K562 (cell line): ENCODE data around the gene MRPS15. TPM values are rescaled to one million over a fixed set of nuclear protein-coding genes. Genes with fewer than 3 reads are reported as not detected.
A peak's percentile ranks its signal among the peaks of the same experiment; 100 is the strongest.

Experiments used
- ATAC-seq: fragments of 200-7000 bp; cut with Tn5 transposase; 3 replicates; pipeline ENCODE4 v1.9.1; 2020; ENCODE audit warnings: moderate library complexity
- BruUV-seq: library from RNA; stranded (reverse); fragments of 400-500 nt; replicated peaks from 2 replicates; lab custom pipeline; 2021; lab: Mats Ljungman, UMichigan
- CTCF ChIA-PET: fragments of 300-600 bp; formaldehyde crosslinking; extraction: SDS; loops from one replicate; lab custom pipeline; 2021; ENCODE audit warnings: low intra/inter-chr PET ratio; lab: Yijun Ruan, JAX
- POLR2A ChIA-PET: fragments of 300-600, 350-650 bp; sonication (Branson Sonifier 250); formaldehyde crosslinking; extraction: SDS; loops from one replicate; lab custom pipeline; 2021; ENCODE audit warnings: antibody characterized with exemption, inconsistent platforms; lab: Yijun Ruan, JAX
- DNase-seq, 4 experiments: peaks; one replicate each; pipeline versions ENCODE4 v3.0.0 to v3.0.0-alpha.2; 2011 to 2018; ENCODE audit warnings: low spot score in 3 of 4, mixed read lengths in 3 of 4; ENCODE audit errors: extremely low read depth in 1 of 4
- FAIRE-seq: peaks from 2 replicates; lab custom pipeline; 2011; peaks lifted over from hg19 to GRCh38; lab: Jason Lieb, UNC
- H2AFZ ChIP-seq: 2 replicates; pipeline ENCODE4 v1.6.0; 2011; ENCODE audit warnings: low read depth, low read length, control low read depth, inconsistent platforms
- H3K27ac ChIP-seq: fragments of 200-600 bp; 3 replicates; pipeline ENCODE4 v1.8.0; 2011; ENCODE audit warnings: low read depth, mild to moderate bottlenecking, control low read depth, inconsistent platforms, low read length, moderate library complexity, mixed read lengths; ENCODE audit errors: extremely low read depth
- H3K27me3 ChIP-seq, 2 experiments: fragments of 300-600 bp in 1 of 2; 2 replicates in 1 of 2; 3 replicates in 1 of 2; pipeline versions ENCODE4 v1.6.0 to v1.8.0; 2011; ENCODE audit warnings: inconsistent platforms in 2 of 2, low read length in 2 of 2, mild to moderate bottlenecking in 1 of 2, mixed read lengths in 1 of 2, moderate library complexity in 1 of 2; ENCODE audit not compliant: control insufficient read depth in 2 of 2, insufficient read depth in 2 of 2
- H3K36me3 ChIP-seq: fragments of 300-600 bp; 3 replicates; pipeline ENCODE4 v1.8.0; 2011; ENCODE audit warnings: mild to moderate bottlenecking, low read length, inconsistent platforms; ENCODE audit not compliant: control insufficient read depth, insufficient read depth
- H3K4me1 ChIP-seq, 2 experiments: fragments of 200-600 bp in 1 of 2; replicated peaks in 1 of 2; 2 replicates in 1 of 2; 3 replicates in 1 of 2; pipeline versions ENCODE4 v1.5.1 to v1.8.0; 2011; ENCODE audit warnings: inconsistent platforms in 2 of 2, low read length in 2 of 2, mild to moderate bottlenecking in 1 of 2, mixed read lengths in 1 of 2, moderate library complexity in 1 of 2; ENCODE audit not compliant: control insufficient read depth in 2 of 2, insufficient read depth in 2 of 2
- H3K4me2 ChIP-seq: 2 replicates; pipeline ENCODE4 v1.6.1; 2011; ENCODE audit warnings: low read length, control low read depth, inconsistent platforms, mixed read lengths; ENCODE audit not compliant: insufficient read depth
- H3K4me3 ChIP-seq: fragments of 200-600 bp; sonication (generic), shearing (Covaris generic); 2 replicates; pipeline ENCODE4 v1.5.1; 2016; ENCODE audit warnings: control low read depth, inconsistent platforms
- H3K79me2 ChIP-seq: fragments of 200-600 bp; 3 replicates; pipeline ENCODE4 v1.8.0; 2011; ENCODE audit warnings: low read length, inconsistent platforms; ENCODE audit not compliant: control insufficient read depth, insufficient read depth
- H3K9ac ChIP-seq, 2 experiments: 2 replicates each; pipeline versions ENCODE4 v1.6.0 to v1.6.1; 2011; ENCODE audit warnings: low read depth in 2 of 2, low read length in 2 of 2, control low read depth in 1 of 2, inconsistent platforms in 1 of 2, mild to moderate bottlenecking in 1 of 2, mixed read lengths in 1 of 2; ENCODE audit not compliant: insufficient read depth in 1 of 2
- H3K9me1 ChIP-seq: one replicate; pipeline ENCODE4 v1.6.0; 2011; ENCODE audit warnings: inconsistent platforms, mild to moderate bottlenecking, low read length, moderate library complexity; ENCODE audit not compliant: control insufficient read depth, insufficient read depth
- H3K9me3 ChIP-seq: replicated peaks from 2 replicates; pipeline ENCODE4 v1.5.1; 2011; ENCODE audit warnings: low read depth, low read length, inconsistent platforms; ENCODE audit not compliant: control insufficient read depth, insufficient read depth
- H4K20me1 ChIP-seq: replicated peaks from 2 replicates; pipeline ENCODE4 v1.6.1; 2011; ENCODE audit warnings: low read length, inconsistent platforms, mixed read lengths; ENCODE audit not compliant: control insufficient read depth, insufficient read depth
- CBX2 ChIP-seq: fragments of 200-600 bp; sonication (generic); IDR thresholded peaks from one replicate; pipeline ENCODE4 v1.6.1; 2012; ENCODE audit warnings: mild to moderate bottlenecking, low read length, inconsistent platforms; ENCODE audit not compliant: insufficient read depth, poor library complexity, severe bottlenecking
- JUNB ChIP-seq: fragments of 450-650 bp; formaldehyde crosslinking; conservative IDR thresholded peaks from 2 replicates; pipeline ENCODE4 v1.4.0; 2020; ENCODE audit warnings: mild to moderate bottlenecking
- MEIS2 ChIP-seq: fragments of 450-650 bp; IDR thresholded peaks from 2 replicates; pipeline ENCODE4 v1.6.1; 2014; ENCODE audit warnings: mild to moderate bottlenecking; ENCODE audit not compliant: partially characterized antibody
- NBN ChIP-seq: fragments of 450-650 bp; IDR thresholded peaks from 2 replicates; pipeline ENCODE4 v1.6.1; 2016; ENCODE audit warnings: low read depth, mild to moderate bottlenecking
- NR2C1 ChIP-seq, 2 experiments: fragments of 450-650 bp; IDR thresholded peaks; 2 replicates each; pipeline ENCODE4 v1.6.1; 2017; ENCODE audit warnings: mild to moderate bottlenecking in 2 of 2, antibody characterized with exemption in 1 of 2, inconsistent platforms in 1 of 2, missing compliant biosample characterization in 1 of 2, missing genetic modification characterization in 1 of 2
- SREBF2 ChIP-seq: sonication (generic); formaldehyde crosslinking; IDR thresholded peaks from 2 replicates; pipeline ENCODE4 v1.4.0; 2020; ENCODE audit warnings: mild to moderate bottlenecking, missing genetic modification reagents
- STAT5A ChIP-seq: IDR thresholded peaks from 2 replicates; pipeline ENCODE4 v1.6.1; 2012; ENCODE audit warnings: low read length, inconsistent platforms, borderline replicate concordance
- ZNF347 ChIP-seq: fragments of 450-650 bp; formaldehyde crosslinking; IDR thresholded peaks from 2 replicates; pipeline ENCODE4 v1.4.0; 2020; ENCODE audit warnings: low read depth, mild to moderate bottlenecking, moderate library complexity
- ZZZ3 ChIP-seq: fragments of 450-650 bp; IDR thresholded peaks from 2 replicates; pipeline ENCODE4 v1.6.1; 2016; ENCODE audit warnings: antibody characterized with exemption, mild to moderate bottlenecking, moderate library complexity
- WGBS: fragments of 100-300 bp; shearing (Covaris generic); methylation state at CpG from one replicate; pipeline ENCODE4 v1.1.6; 2016; ENCODE audit warnings: low coverage, mixed read lengths; ENCODE audit not compliant: insufficient coverage; ENCODE audit errors: missing lambda C conversion rate; 5-methylcytosine and 5-hydroxymethylcytosine counted together
- in situ Hi-C: fragments of 300-500 bp; cut with MboI; formaldehyde crosslinking; loops from 4 replicates; pipeline ENCODE4 v1.15.0; 2018; ENCODE audit warnings: inconsistent platforms, mixed read lengths
- intact Hi-C: fragments of 100-400 bp; cut with micrococcal nuclease; formaldehyde crosslinking; loops from 2 replicates; pipeline ENCODE4 v1.14.2; 2022
- polyA plus RNA-seq, 8 experiments: library from polyadenylated mRNA; depleted of rRNA in 4 of 8; stranded (reverse) in 5 of 8; unstranded in 3 of 8; fragments of >200 nt; fragmentation: Nextera tagmentation in 2 of 8; fragmentation: Illumina TruSeq in 1 of 8; extraction: Ambion mirVana in 2 of 8; extraction: Trizol in 1 of 8; gene quantifications; 2 replicates each; pipeline versions ENCODE4 v1.2.1 to v1.2.3, GENCODE V29; 2011 to 2014; ENCODE audit warnings: inconsistent platforms in 1 of 8, missing spikeins in 1 of 8
- total RNA-seq, 7 experiments: library from RNA; depleted of rRNA in 6 of 7; stranded (reverse); fragments of >200 nt in 6 of 7; fragmentation: Illumina TruSeq in 2 of 7; extraction: Trizol in 2 of 7; gene quantifications; 2 replicates each; pipeline versions ENCODE4 v1.2.1 to v1.2.3, GENCODE V29; 2011 to 2021; ENCODE audit warnings: low replicate concordance in 1 of 7
- TF ChIP-seq, protein P1 (sequence below): fragments of 450-650 bp; IDR thresholded peaks from 2 replicates; pipeline ENCODE4 v1.6.1; 2016; ENCODE audit warnings: mild to moderate bottlenecking
- TF ChIP-seq, protein P2 (sequence below): fragments of 450-650 bp; IDR thresholded peaks from 2 replicates; pipeline ENCODE4 v1.6.1; 2016
- TF ChIP-seq, protein P3 (sequence below): fragments of 250-450 bp; sonication (Bioruptor Pico); IDR thresholded peaks from 2 replicates; pipeline ENCODE4 v1.5.1; 2021; ENCODE audit warnings: mild to moderate bottlenecking
- TF ChIP-seq, protein P4 (sequence below): fragments of 200-800 bp; sonication (Bioruptor generic); IDR thresholded peaks from 2 replicates; pipeline ENCODE4 v1.6.1; 2017; ENCODE audit warnings: missing genetic modification characterization, missing compliant biosample characterization
- TF ChIP-seq, protein P5 (sequence below): sonication (generic); formaldehyde crosslinking; IDR thresholded peaks from 2 replicates; pipeline ENCODE4 v1.8.0; 2023; ENCODE audit warnings: mild to moderate bottlenecking, missing genetic modification reagents

MRPS15 gene
- total and polyA plus RNA-seq, 9 of the 15 experiments (the other 6 are each of a cell fraction or from before 2014, with no cell fraction given): 62.9 to 286 (median 149) TPM

DNA sequence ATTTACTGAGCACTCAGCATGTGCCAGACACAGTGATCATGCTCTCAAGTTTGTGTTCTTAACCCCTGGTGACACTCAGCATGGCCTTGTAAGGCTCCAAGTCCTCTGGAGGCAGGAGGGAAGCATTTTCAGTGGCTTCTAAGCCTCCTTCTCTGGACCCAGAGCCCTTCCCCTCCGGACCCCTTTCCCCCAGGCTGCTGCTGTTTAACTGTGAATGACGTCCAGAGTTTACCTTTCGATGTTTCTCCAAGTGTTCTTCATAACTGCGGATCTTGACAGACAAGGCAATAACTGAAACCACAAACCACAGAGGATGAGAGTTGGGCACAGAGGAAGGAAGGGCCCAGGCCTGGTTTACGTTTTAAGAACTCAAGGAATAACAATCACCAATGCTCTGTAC lies 6.5 kb downstream of the MRPS15 start:
- ATAC-seq (no peak), DNase-seq (no peak), FAIRE-seq (no peak)
- Histone ChIP-seq H3K36me3 (peaks cover 84% of the 10 kb centered on the region), H3K4me3 (no peak overlapping the region), H3K9me1 (peaks cover 2% of the 10 kb centered on the region), H3K9ac (no peak overlapping the region), H3K4me2 (no peak overlapping the region), H2AFZ (no peak overlapping the region), H3K27me3 (no peaks in the 10 kb centered on the region), H3K79me2 (peaks cover 8% of the 10 kb centered on the region; the same call in 1 of the 3 replicates), H3K9me3 (no peaks in the 10 kb centered on the region), H3K27ac (no peak overlapping the region), H3K4me1 (peaks cover 10 to 17% of the 10 kb centered on the region in 2 experiments; a peak in 4 of 5 replicates), H4K20me1 (no peaks in the 10 kb centered on the region)
- CTCF ChIA-PET: no interaction called here
- TF ChIP-seq NBN: no peak
- TF ChIP-seq, protein P1, sequence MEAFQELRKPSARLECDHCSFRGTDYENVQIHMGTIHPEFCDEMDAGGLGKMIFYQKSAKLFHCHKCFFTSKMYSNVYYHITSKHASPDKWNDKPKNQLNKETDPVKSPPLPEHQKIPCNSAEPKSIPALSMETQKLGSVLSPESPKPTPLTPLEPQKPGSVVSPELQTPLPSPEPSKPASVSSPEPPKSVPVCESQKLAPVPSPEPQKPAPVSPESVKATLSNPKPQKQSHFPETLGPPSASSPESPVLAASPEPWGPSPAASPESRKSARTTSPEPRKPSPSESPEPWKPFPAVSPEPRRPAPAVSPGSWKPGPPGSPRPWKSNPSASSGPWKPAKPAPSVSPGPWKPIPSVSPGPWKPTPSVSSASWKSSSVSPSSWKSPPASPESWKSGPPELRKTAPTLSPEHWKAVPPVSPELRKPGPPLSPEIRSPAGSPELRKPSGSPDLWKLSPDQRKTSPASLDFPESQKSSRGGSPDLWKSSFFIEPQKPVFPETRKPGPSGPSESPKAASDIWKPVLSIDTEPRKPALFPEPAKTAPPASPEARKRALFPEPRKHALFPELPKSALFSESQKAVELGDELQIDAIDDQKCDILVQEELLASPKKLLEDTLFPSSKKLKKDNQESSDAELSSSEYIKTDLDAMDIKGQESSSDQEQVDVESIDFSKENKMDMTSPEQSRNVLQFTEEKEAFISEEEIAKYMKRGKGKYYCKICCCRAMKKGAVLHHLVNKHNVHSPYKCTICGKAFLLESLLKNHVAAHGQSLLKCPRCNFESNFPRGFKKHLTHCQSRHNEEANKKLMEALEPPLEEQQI: no peak
- TF ChIP-seq, protein P2, sequence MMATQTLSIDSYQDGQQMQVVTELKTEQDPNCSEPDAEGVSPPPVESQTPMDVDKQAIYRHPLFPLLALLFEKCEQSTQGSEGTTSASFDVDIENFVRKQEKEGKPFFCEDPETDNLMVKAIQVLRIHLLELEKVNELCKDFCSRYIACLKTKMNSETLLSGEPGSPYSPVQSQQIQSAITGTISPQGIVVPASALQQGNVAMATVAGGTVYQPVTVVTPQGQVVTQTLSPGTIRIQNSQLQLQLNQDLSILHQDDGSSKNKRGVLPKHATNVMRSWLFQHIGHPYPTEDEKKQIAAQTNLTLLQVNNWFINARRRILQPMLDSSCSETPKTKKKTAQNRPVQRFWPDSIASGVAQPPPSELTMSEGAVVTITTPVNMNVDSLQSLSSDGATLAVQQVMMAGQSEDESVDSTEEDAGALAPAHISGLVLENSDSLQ: peak; percentile 38; the same call in 1 of the 2 replicates
- no peak for TF ChIP-seq ZZZ3
- no peak for TF ChIP-seq NR2C1 (IDR thresholded peaks at IDR 0.05)
- TF ChIP-seq NR2C1 (tag; IDR thresholded peaks at IDR 0.05): no peak
- TF ChIP-seq MEIS2: peak; percentile 20
- TF ChIP-seq STAT5A: no peak
- no peak for TF ChIP-seq JUNB
- TF ChIP-seq, protein P3, sequence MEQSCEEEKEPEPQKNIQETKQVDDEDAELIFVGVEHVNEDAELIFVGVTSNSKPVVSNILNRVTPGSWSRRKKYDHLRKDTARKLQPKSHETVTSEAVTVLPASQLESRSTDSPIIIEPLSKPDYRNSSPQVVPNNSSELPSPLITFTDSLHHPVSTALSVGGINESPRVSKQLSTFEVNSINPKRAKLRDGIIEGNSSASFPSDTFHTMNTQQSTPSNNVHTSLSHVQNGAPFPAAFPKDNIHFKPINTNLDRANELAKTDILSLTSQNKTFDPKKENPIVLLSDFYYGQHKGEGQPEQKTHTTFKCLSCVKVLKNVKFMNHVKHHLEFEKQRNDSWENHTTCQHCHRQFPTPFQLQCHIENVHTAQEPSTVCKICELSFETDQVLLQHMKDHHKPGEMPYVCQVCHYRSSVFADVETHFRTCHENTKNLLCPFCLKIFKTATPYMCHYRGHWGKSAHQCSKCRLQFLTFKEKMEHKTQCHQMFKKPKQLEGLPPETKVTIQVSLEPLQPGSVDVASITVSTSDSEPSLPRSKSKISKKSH (CRISPR knock-in tag): no peak
- TF ChIP-seq, protein P4, sequence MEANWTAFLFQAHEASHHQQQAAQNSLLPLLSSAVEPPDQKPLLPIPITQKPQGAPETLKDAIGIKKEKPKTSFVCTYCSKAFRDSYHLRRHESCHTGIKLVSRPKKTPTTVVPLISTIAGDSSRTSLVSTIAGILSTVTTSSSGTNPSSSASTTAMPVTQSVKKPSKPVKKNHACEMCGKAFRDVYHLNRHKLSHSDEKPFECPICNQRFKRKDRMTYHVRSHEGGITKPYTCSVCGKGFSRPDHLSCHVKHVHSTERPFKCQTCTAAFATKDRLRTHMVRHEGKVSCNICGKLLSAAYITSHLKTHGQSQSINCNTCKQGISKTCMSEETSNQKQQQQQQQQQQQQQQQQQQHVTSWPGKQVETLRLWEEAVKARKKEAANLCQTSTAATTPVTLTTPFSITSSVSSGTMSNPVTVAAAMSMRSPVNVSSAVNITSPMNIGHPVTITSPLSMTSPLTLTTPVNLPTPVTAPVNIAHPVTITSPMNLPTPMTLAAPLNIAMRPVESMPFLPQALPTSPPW (CRISPR knock-in tag): no peak
- TF ChIP-seq ZNF347 (CRISPR knock-in tag): no peak
- TF ChIP-seq CBX2: no peak
- TF ChIP-seq, protein P5, sequence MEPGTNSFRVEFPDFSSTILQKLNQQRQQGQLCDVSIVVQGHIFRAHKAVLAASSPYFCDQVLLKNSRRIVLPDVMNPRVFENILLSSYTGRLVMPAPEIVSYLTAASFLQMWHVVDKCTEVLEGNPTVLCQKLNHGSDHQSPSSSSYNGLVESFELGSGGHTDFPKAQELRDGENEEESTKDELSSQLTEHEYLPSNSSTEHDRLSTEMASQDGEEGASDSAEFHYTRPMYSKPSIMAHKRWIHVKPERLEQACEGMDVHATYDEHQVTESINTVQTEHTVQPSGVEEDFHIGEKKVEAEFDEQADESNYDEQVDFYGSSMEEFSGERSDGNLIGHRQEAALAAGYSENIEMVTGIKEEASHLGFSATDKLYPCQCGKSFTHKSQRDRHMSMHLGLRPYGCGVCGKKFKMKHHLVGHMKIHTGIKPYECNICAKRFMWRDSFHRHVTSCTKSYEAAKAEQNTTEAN: no peak
- no peak for TF ChIP-seq SREBF2 (CRISPR knock-in tag)
- WGBS: 55% methylated on average over 5 of the region's 5 CpGs
- in situ Hi-C loops (no loop called here), intact Hi-C loops (no loop called here)
- no TSS peak for BruUV-seq
- POLR2A ChIA-PET: interaction anchor here (0.7 to 1.5 kb wide), 3 partner anchors 10 to 14 kb away, joined by 3 to 4 read pairs (median 4); no protein-coding TSS in a partner anchor
